OCI-M2 (cell line): ENCODE data around the gene HAP1.
"Not testable (repeated sequence)": the region's sequence is repeated elsewhere in the genome, so short reads cannot be mapped to it uniquely, and the experiment has no call there.

ENCODE experiments used
- DNase-seq: peaks from one replicate; lab custom pipeline; 2025; ENCODE audit not compliant: unreplicated experiment; lab: John Stamatoyannopoulos, UW

HAP1 gene

DNA sequence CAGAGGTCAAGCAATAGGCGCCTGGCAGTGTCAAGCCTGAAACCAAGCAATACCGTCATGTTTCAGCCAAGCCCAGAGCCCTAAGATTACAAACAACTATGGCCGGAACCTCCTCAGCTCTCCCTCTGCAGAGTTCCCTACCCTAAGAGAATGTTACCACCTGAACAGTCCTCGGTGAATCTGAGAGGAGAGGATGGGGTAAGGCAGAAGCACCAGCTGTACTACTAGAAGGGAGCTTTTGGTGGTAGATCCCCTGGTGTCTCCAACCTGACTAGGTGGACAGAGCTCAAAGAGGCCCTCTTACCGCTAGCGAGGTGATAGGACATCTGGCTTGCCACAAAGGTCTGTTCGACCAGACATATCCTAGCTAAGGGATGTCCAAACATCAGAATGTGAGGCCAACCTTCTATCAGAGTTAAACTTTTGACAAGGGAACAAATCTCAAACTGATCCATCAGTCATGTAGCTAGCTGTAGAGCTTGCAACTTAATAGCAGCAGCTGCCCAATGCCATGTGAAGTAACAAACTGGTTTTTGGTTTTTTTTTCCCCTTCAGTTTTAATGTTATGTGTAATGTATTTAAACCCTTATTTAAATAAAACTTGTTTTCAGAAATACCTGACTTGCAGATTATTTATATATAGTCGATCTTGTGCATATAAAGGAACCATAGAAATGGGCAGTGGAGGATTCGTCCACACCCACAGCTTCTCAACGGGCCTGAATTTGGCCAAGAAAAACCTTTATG lies 43.2 kb downstream of the HAP1 start:
- no peak for DNase-seq

DNA sequence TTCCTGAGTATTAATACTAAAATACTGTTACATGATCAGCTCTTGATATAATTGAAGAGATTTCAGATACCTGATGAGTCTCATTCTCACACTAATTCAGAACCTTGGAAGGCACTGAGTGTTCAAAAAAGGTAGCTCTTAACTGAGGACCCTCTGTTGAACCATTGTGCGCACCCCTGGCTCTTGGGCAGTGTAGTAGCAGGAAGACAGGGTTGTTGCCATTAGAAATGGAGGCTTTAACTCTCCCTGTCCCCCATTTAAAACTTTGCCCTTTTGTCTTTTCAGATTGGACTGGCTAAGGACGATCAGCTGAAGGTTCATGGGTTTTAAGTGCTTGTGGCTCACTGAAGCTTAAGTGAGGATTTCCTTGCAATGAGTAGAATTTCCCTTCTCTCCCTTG lies 43.9 kb downstream of the HAP1 start:
- DNase-seq = no peak

DNA sequence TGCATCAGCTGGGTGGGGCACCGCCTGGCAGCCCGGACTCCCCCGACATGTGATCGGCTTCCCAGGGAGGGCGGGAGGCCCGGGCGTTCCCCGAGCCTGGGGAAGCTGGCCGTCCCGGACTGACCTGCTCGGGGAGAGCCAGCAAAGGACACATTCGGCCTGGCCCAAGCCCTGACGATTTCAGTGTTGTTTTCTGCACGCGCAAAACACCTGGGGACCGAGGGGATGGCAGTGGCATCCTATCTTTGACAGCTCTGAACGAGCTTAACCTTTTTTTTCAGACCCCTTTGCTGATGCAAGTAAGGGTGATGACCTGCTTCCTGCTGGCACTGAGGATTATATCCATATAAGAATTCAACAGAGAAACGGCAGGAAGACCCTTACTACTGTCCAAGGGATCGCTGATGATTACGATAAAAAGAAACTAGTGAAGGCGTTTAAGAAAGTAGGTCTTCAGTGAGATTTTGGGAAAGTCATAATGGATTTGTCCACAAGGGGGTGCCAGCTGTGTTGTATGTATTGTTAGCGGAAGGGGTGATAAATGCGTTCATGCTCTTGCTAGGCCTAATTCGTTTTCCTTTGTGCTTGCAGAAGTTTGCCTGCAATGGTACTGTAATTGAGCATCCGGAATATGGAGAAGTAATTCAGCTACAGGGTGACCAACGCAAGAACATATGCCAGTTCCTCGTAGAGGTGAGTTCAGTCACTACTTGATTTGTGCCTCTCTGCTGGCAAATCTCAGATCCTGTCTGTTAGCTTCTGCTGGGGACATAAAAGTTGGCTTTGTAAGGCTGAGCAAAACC lies 44.7 kb downstream of the HAP1 start:
- DNase-seq = no peak

GRCh38 chr17:41688641-41689496 lies 45.6 kb downstream of the HAP1 start, which contains the start of gene EIF1:
EIF1 (plus strand) TSS chr17:41688885; CDS start chr17:41689039, 154 bp downstream.
- peak; percentile 79 for DNase-seq

- DNase-seq = no peak
Observed at GRCh38 chr17:41687828-41688640, 46.4 kb downstream of the HAP1 start.

- DNase-seq = no peak
Observed at GRCh38 chr17:41686281-41686680, 48.2 kb downstream of the HAP1 start.

DNA sequence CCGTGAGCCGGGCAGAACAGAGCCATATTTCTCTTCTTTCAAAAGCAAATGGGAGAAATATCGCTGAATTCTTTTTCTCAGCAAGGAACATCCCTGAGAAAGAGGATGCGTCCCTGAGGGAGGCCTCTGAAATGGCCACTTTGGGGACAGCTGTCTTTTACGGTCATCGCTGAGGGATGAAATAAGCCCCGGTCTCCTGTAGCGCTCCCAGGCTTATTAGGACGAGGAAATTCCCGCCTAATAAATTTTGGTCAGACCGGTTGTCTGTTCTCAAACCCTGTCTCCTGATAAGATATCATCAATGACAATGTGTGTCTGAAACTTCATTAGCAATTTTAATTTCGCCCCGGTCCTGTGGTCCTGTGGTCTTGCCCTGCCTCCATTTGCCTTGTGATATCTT lies 48.7 kb downstream of the HAP1 start:
- not testable (repeated sequence) for DNase-seq

GRCh38 chr17:41684035-41684434 lies 50.4 kb downstream of the HAP1 start:
- DNase-seq = no peak

- no peak for DNase-seq
Observed at GRCh38 chr17:41683441-41684007, 50.9 kb downstream of the HAP1 start.

GRCh38 chr17:41682631-41683030 lies 51.8 kb downstream of the HAP1 start:
- DNase-seq = no peak

- no peak for DNase-seq
Observed at GRCh38 chr17:41681776-41682175, 52.7 kb downstream of the HAP1 start.

DNA sequence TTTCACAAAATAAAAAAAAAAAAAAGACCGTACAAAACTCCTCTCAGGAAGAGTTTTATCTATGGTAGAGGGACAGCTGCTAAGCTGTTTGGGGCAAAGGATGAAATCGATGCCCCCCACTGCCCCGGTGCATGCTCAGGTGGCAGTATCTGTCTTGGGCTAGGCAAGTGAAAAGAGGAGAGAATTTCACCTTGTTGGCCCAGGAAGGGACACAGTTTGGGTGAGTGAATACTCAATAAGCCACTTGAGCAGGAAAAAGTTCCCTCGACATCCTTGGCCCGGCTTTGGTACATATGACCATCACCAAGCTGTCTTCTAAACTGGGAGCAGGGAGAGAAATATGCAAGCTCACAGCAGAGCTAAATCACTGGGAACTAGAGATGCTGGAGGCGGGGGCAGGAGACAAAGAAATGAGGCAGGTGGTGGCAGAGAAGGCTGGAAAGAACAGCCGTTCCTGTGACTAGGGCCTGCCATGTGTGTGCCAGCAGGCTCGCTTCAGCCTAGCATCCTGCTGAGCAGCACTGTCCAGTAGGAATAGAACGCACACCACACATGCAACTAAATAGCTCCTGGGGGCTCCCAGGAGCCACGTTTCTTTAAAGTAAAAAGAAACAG lies 53.9 kb downstream of the HAP1 start:
- no peak for DNase-seq

GRCh38 chr17:41679740-41680425 lies 54.6 kb downstream of the HAP1 start:
- no peak for DNase-seq

DNA sequence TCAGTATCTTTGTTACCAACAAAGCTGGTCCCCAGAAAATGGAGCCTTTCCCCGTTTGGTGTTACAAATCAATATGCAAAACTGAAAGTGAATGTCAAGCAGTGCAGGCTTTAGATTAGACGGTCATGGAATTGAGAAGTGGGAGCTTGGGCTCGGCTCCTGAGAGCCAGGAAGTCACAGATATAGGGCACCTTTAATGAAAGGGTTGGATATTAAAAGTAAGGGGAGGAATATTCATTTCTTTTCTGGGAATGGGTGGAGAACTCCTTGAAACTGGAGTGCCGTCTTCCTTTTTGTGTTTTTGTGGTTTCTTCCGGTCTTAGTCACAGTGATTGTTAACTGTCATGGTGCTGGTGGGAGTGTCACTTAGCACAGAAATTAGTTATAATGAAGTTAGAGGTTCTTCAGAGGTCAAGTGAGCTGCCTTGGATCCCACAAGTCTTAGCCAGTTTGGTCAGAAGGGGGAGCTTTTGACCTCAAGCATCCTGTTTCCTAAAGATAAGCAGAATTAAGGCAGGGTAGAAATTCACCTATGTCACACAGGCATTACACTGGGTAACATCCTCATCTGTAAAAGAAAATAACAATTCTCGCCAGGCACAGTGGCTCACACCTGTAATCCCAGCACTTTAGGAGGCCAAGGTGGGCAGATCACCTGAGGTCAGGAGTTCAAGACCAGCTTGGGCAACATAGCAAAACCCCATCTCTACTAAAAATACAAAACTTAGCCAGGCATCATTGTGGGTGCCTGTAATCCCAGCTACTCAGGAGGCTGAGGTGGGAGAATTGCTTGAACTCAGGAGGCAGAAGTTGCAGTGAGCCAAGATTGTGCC lies 55.3 kb downstream of the HAP1 start:
- peak; percentile 61 for DNase-seq

DNA sequence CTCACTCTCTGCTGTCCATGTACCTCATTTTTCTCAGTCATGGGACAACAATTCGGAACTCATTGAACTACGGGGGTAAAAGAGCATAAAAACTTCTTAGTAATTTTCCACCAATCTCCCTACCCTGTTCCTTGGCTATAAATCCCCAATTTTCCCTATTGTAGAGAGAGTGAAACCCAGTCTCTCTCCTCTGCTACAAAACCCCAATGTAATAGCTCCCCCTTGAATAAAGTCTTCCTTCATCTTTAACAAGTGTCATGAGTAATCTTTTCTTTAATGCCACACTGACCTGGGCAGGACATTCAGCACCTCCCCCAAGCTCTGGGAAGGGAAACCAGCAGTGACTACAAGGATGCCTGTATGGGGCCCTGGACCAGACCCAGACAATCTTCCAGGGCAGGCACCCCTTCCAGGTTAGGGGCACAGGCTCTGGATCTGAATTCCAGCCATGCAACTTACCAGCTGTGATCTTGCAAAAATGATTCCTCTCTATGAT lies 56.0 kb downstream of the HAP1 start:
- DNase-seq = no peak

GRCh38 chr17:41676058-41676419 lies 58.4 kb downstream of the HAP1 start:
- DNase-seq = no peak

- DNase-seq = not testable (repeated sequence)
Observed at GRCh38 chr17:41675157-41676057, 59.0 kb downstream of the HAP1 start.
